Measurements from ENCODE around the gene FAIM2.

FAIM2 gene

GRCh38 chr12:49949866-49950265, 46.2 kb upstream of the FAIM2 start:
- no peak overlapping the region for H3K4me3 ChIP-seq (ENCODE audit: low read depth, low read length)
- no peak for DNase-seq (ENCODE audit: low read depth)
- TF ChIP-seq CTCF (IDR thresholded peaks at IDR 0.05; ENCODE audit: low read depth, low read length, missing control alignments), result no peak
- in situ Hi-C loops (cut with HindIII; ENCODE audit: low sequenced_read_pairs), result no loop called here

- DNase-seq (ENCODE audit: low read depth), result no peak
- no peak overlapping the region for H3K4me3 ChIP-seq (ENCODE audit: low read depth, low read length)
- TF ChIP-seq CTCF (IDR thresholded peaks at IDR 0.05; ENCODE audit: low read depth, low read length, missing control alignments), result no peak
- in situ Hi-C loops (cut with HindIII; ENCODE audit: low sequenced_read_pairs), result no loop called here
These were observed 45.5 kb upstream of the FAIM2 start for GRCh38 chr12:49948866-49949845.

- no peak for TF ChIP-seq CTCF (IDR thresholded peaks at IDR 0.05; ENCODE audit: low read depth, low read length, missing control alignments)
- no peak for DNase-seq (ENCODE audit: low read depth)
- in situ Hi-C loops (cut with HindIII; ENCODE audit: low sequenced_read_pairs), result no loop called here
- H3K4me3 ChIP-seq (ENCODE audit: low read depth, low read length), result no peak overlapping the region
These were observed 44.0 kb upstream of the FAIM2 start for GRCh38 chr12:49947593-49948226.

- DNase-seq (ENCODE audit: low read depth), result no peak
- H3K4me3 ChIP-seq (ENCODE audit: low read depth, low read length), result no peak overlapping the region
- in situ Hi-C loops (cut with HindIII; ENCODE audit: low sequenced_read_pairs), result no loop called here
- no peak for TF ChIP-seq CTCF (IDR thresholded peaks at IDR 0.05; ENCODE audit: low read depth, low read length, missing control alignments)
These were observed 42.8 kb upstream of the FAIM2 start for GRCh38 chr12:49946497-49946896.

GRCh38 chr12:49946086-49946485, 42.4 kb upstream of the FAIM2 start:
- DNase-seq (ENCODE audit: low read depth), result no peak
- in situ Hi-C loops (cut with HindIII; ENCODE audit: low sequenced_read_pairs), result no loop called here
- no peak overlapping the region for H3K4me3 ChIP-seq (ENCODE audit: low read depth, low read length)
- no peak for TF ChIP-seq CTCF (IDR thresholded peaks at IDR 0.05; ENCODE audit: low read depth, low read length, missing control alignments)

GRCh38 chr12:49945394-49946080, 41.8 kb upstream of the FAIM2 start:
- peak overlapping the region; percentile 28 for H3K4me3 ChIP-seq (ENCODE audit: low read depth, low read length)
- in situ Hi-C loops (cut with HindIII; ENCODE audit: low sequenced_read_pairs), result no loop called here
- peak; percentile 22 for DNase-seq (ENCODE audit: low read depth)

More at GRCh38 chr12:49945394-49946080, 41.8 kb upstream of the FAIM2 start:
- peak; percentile 96 for TF ChIP-seq CTCF (IDR thresholded peaks at IDR 0.05; ENCODE audit: low read depth, low read length, missing control alignments)

All from astrocyte of the cerebellum (primary cell).